GM12873 (cell line): ENCODE results near the gene SUPT7L.

Experiments
- TF ChIP-seq, protein P1 (sequence below): IDR thresholded peaks from 2 replicates; pipeline ENCODE4 v1.5.1; 2012; ENCODE audit warnings: low read depth, mild to moderate bottlenecking, moderate library complexity, low read length, control low read depth; ENCODE audit not compliant: insufficient read depth; ENCODE audit errors: missing control alignments

Gene SUPT7L

DNA sequence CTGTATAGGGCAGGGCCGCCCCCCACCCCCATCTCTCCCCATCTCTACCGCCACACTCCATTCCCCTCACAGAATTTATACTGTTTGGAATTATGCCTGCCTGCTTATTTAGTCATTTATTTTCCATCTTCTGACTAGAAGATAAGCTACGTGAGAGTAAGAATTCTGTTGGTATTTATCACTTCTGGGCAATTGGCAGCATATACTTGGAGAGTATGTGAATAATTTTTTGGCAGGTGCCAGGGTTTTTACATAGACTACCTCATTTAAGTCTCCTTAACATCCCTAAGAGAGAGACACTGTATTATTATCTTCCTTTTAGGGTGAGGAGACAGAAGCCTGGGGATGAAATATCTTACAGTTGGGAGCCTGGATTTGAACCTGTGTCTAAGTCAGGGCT is 45.3 kb upstream of the SUPT7L start:
- TF ChIP-seq, protein P1, sequence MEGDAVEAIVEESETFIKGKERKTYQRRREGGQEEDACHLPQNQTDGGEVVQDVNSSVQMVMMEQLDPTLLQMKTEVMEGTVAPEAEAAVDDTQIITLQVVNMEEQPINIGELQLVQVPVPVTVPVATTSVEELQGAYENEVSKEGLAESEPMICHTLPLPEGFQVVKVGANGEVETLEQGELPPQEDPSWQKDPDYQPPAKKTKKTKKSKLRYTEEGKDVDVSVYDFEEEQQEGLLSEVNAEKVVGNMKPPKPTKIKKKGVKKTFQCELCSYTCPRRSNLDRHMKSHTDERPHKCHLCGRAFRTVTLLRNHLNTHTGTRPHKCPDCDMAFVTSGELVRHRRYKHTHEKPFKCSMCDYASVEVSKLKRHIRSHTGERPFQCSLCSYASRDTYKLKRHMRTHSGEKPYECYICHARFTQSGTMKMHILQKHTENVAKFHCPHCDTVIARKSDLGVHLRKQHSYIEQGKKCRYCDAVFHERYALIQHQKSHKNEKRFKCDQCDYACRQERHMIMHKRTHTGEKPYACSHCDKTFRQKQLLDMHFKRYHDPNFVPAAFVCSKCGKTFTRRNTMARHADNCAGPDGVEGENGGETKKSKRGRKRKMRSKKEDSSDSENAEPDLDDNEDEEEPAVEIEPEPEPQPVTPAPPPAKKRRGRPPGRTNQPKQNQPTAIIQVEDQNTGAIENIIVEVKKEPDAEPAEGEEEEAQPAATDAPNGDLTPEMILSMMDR: no peak

DNA sequence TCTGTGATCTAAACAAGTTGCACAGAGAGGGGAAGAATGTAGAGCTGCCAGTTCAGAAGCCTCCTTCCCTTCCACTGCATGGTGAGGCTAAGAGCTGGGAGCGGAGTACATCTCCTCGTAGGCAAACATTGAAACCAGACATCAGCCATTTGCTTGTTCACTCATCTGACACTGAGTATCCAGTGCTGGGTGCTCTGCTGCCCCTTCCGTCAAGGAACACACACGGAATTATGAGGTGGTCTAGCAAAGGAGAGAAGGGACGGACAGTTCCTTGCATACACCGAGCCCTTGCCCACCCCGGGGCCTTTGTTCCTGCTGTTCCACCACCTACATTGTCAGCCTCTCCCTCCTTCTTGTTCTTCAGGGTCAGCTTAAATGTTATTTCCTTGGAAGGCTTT is 44.8 kb upstream of the SUPT7L start:
- TF ChIP-seq, protein P1: no peak

DNA sequence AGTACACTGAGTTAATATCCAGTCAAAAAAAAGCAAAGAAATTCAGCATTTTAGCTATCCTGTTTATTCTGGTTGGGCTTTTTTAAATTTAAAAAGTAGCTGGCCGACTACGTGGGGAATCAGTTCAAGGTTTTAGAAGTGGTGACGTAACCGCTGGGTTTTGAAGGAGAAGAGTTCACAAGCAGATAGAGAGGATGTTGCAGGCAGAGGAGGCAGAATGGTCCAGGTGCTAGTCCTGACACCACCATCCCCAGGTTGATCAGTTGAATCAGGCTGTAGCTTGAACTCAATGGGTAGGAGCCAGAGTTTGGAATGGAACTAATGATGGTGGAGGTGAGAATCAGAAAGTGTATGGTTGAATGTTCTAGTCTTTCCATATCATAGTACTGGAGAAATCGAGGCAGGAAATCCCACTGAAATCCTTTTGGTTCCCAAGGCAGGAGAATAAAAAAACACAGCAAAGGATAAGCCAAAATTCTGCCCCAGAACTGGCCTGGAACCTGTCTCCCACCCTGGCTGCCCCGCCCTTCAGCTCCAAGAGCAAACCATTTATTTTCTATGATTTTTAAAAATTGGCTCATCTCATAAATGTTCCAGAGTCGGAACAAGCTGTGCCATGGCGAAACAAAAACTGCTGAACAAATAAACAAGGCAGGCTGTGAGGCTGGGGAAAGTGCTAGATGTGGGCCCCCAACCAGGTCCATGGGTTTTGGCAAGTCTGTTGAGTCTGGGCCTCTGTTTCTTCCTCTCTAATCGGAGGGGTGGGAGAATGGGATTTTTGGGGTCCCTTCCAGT is 44.2 kb upstream of the SUPT7L start:
- TF ChIP-seq, protein P1: no peak

DNA sequence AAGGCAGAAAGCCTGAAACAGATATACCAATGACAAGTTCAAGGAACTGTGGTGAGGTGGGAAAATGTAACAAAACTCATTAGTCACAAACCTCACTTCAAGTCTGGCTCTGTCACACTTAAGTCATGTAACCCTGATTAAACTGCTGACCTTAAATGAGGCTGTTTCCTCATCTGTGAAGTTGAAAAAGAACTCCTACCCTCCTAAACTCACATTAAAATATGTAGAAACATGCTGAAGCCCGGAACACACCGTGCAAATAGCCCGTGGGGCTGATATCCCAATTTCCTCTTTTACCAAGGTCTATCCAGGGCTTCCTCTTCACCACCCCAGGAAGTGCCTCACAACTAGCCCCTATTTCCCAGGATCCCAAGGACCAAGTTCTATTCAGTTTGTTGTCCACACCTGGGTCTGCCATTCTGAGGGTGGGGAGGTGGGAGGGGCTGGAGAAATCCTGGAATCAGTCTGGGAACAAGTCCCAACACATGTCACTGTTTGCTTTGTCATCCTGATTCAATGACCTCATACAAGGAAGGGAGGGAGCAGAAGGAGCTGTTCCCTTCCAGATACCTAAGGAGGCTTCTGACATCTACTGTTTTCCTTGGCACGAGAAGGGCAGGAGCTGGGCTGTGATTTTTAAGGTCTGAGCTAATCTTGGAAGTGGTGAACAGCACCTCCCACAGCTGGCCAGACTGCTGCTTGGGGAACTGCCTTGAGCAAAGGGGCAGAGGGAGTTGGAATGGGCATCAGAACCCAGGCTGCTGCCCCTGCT is 42.6 kb upstream of the SUPT7L start:
- TF ChIP-seq, protein P1: no peak

DNA sequence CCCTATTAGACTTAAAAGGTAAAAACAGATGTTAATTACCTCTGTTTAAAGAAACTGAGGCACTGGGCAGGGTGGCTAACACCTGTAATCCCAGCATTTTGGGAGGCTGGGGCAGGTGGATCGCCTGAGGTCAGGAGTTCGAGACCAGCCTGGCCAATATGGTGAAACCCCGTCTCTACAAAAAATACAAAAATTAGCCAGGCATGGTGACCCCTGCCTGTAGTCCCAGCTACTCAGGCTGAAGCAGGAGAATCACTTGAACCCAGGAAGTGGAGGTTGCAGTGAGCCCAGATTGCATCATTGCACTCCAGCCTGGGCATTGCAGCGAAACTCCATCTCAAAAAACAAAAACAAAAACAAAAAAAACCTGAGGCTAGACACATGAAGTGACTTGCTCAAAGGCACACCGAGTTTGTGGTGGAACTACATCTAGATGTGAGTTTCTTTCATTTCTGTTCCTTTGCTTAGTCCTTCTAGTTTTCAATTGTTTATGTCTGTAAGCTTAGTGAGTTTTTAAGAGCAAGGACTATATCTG is 41.0 kb upstream of the SUPT7L start:
- TF ChIP-seq, protein P1: no peak

DNA sequence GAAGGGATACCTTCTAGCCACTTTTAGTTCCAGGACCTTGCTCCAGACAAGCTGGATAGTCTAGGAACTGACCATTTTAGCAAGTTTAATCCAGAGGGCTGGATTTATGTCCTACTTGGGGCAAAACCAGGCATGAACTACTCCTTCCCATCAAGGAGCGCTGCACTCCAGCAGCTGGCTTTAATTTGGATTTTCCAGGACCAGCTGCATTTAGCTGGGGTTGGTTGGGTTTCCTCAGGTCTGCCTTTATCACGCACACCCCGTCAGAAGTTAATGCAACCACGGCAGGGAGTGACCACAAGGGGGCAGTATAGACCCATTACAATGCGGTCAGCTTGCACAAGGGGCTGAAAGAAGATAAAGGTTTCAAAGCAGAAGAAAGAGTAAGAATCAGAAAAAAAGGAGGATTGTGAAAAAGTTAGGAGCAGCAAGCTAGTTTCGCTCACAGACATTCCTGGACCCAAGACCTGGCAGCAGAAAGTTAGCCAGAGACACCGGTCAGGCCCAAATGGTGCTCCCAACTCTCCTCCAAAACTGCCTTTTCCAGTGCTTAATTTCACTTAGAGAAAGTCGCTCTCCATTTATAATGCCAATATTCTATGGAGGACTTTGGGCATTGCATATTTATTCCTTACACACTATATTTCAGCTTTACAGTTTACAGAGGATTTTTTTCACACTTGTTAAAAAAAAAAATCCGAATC is 40.4 kb upstream of the SUPT7L start:
- TF ChIP-seq, protein P1: peak; percentile 89

DNA sequence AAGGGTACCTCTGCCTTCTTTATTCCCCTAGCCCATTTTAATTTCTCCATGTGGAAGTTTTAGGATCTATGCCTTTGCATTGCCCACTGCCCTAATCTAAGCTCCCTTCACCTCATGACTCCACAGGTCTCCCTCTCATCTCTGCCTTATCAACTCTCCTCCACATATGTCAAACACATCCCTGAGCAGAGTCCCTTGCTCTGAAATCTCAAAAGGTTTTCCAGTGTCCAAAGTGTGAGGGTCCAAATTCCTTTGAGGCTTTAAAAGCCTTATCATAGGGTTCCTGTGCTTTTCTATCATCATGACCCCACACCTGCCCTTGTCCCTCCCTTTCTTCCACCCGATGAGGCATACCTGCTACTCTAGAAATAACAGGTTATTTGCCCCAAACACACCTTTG is 38.9 kb upstream of the SUPT7L start:
- TF ChIP-seq, protein P1: no peak
